ENCODE measurements around the gene ELAVL3.
"Not testable (repeated sequence)": the region's sequence is repeated elsewhere in the genome, so short reads cannot be mapped to it uniquely, and the experiment has no call there.

ELAVL3 gene

GRCh38 chr19:11456659-11457058, 24.2 kb downstream of the ELAVL3 start:
- H3K4me3 ChIP-seq (ENCODE audit: low read depth, low read length) = no peak overlapping the region
- no peaks in the 10 kb centered on the region for H3K27me3 ChIP-seq (ENCODE audit: control insufficient read depth, insufficient read depth, low read length)
- H2AFZ ChIP-seq = no peak overlapping the region
- H3K27ac ChIP-seq = no peak overlapping the region
- H3K4me1 ChIP-seq = no peaks in the 10 kb centered on the region
- H3K79me2 ChIP-seq = no peaks in the 10 kb centered on the region
- H3K36me3 ChIP-seq (ENCODE audit: control insufficient read depth, insufficient read depth, low read length) = no peaks in the 10 kb centered on the region
- no peaks in the 10 kb centered on the region for H3K9me3 ChIP-seq (ENCODE audit: control insufficient read depth, low read length)
- TF ChIP-seq, protein P1, sequence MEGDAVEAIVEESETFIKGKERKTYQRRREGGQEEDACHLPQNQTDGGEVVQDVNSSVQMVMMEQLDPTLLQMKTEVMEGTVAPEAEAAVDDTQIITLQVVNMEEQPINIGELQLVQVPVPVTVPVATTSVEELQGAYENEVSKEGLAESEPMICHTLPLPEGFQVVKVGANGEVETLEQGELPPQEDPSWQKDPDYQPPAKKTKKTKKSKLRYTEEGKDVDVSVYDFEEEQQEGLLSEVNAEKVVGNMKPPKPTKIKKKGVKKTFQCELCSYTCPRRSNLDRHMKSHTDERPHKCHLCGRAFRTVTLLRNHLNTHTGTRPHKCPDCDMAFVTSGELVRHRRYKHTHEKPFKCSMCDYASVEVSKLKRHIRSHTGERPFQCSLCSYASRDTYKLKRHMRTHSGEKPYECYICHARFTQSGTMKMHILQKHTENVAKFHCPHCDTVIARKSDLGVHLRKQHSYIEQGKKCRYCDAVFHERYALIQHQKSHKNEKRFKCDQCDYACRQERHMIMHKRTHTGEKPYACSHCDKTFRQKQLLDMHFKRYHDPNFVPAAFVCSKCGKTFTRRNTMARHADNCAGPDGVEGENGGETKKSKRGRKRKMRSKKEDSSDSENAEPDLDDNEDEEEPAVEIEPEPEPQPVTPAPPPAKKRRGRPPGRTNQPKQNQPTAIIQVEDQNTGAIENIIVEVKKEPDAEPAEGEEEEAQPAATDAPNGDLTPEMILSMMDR (IDR thresholded peaks at IDR 0.05) = no peak
- no peak overlapping the region for H3K9ac ChIP-seq
- H3K4me2 ChIP-seq (ENCODE audit: low read length) = no peak overlapping the region

DNA sequence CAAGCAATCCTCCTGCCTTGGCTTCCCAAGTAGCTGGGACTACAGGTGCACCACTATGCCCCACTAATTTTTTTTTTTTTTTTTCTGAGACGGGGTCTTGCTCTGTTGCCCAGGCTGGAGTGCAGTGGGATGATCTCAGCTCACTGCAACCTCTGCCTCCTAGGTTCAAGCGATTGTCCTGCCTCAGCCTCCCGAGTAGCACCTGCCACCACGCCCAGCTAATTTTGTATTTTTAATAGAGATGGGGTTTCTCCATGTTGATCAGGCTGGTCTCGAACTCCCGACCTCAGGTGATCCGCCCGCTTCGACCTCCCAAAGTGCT, 25.7 kb downstream of the ELAVL3 start:
- not testable (repeated sequence) for H3K9me3 ChIP-seq (ENCODE audit: control insufficient read depth, low read length); H3K4me2 ChIP-seq (ENCODE audit: low read length); H3K9ac ChIP-seq; H3K4me3 ChIP-seq (ENCODE audit: low read depth, low read length); H3K4me1 ChIP-seq; H3K27ac ChIP-seq; H3K79me2 ChIP-seq; H2AFZ ChIP-seq; H3K36me3 ChIP-seq (ENCODE audit: control insufficient read depth, insufficient read depth, low read length); H3K27me3 ChIP-seq (ENCODE audit: control insufficient read depth, insufficient read depth, low read length)

DNA sequence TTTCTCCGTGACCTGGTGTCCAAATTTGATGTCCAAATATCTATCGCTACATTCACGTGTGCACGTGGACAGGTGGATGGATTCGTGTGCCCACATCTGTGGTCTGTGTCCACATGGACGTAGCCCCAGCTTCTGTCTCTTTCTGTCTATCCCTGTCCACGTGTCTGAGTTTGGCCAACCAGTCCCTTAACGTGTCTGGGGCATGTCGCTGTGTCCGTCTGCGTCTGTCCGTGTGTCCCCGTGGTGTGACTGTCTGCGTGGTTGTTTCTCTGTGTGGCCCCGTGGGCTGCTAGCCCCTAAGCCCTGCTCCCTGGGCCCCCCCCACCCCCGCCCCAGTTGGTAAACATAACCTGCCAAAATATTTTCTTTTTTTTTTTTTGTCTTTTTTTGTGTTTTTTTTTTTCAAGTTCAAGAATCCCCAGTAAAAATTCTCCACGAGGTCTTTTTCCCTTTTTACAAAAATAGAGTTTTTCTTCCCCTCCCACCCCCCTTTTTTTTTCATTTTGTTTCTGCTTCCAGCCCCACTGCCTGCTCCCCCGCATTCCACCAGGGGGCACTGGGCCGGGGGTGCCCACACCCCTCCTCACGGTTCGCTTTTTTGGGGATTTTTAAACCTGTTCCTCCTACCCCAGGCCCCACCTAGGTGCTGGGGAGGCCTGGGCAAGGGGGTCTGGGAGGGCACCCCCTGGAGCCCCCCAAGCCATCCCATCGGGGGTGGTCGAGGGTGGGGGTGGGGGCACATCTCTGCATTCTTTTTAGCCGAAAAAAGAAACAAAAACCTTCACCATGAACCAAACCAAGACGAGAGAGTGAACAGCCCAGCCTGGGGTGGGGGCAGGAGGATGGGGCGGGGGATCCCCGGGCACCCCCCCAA, 27.1 kb downstream of the ELAVL3 start:
- no peak overlapping the region for H3K9ac ChIP-seq
- no peaks in the 10 kb centered on the region for H3K27me3 ChIP-seq (ENCODE audit: control insufficient read depth, insufficient read depth, low read length)
- no peaks in the 10 kb centered on the region for H3K9me3 ChIP-seq (ENCODE audit: control insufficient read depth, low read length)
- H3K4me2 ChIP-seq (ENCODE audit: low read length) = no peak overlapping the region
- H3K4me1 ChIP-seq = no peaks in the 10 kb centered on the region
- TF ChIP-seq, protein P1 (IDR thresholded peaks at IDR 0.05) = no peak
- H2AFZ ChIP-seq = no peak overlapping the region
- no peaks in the 10 kb centered on the region for H3K36me3 ChIP-seq (ENCODE audit: control insufficient read depth, insufficient read depth, low read length)
- no peak overlapping the region for H3K4me3 ChIP-seq (ENCODE audit: low read depth, low read length)
- H3K27ac ChIP-seq = no peak overlapping the region
- no peaks in the 10 kb centered on the region for H3K79me2 ChIP-seq

GRCh38 chr19:11452620-11453310, 28.1 kb downstream of the ELAVL3 start:
- Histone ChIP-seq H3K27me3 (ENCODE audit: control insufficient read depth, insufficient read depth, low read length) (no peaks in the 10 kb centered on the region), H3K9ac (no peak overlapping the region), H3K4me3 (ENCODE audit: low read depth, low read length) (no peak overlapping the region), H3K9me3 (ENCODE audit: control insufficient read depth, low read length) (no peaks in the 10 kb centered on the region), H3K27ac (no peak overlapping the region), H2AFZ (no peak overlapping the region), H3K4me1 (no peaks in the 10 kb centered on the region), H3K79me2 (no peaks in the 10 kb centered on the region), H3K36me3 (ENCODE audit: control insufficient read depth, insufficient read depth, low read length) (no peaks in the 10 kb centered on the region), H3K4me2 (ENCODE audit: low read length) (no peak overlapping the region)
- TF ChIP-seq, protein P1 (IDR thresholded peaks at IDR 0.05) = no peak

GRCh38 chr19:11451871-11452619, 28.8 kb downstream of the ELAVL3 start:
- no peak overlapping the region for H2AFZ ChIP-seq
- no peaks in the 10 kb centered on the region for H3K4me1 ChIP-seq
- H3K27me3 ChIP-seq (ENCODE audit: control insufficient read depth, insufficient read depth, low read length) = no peaks in the 10 kb centered on the region
- no peaks in the 10 kb centered on the region for H3K9me3 ChIP-seq (ENCODE audit: control insufficient read depth, low read length)
- H3K27ac ChIP-seq = no peak overlapping the region
- H3K9ac ChIP-seq = no peak overlapping the region
- H3K4me3 ChIP-seq (ENCODE audit: low read depth, low read length) = no peak overlapping the region
- no peaks in the 10 kb centered on the region for H3K79me2 ChIP-seq
- H3K4me2 ChIP-seq (ENCODE audit: low read length) = no peak overlapping the region
- H3K36me3 ChIP-seq (ENCODE audit: control insufficient read depth, insufficient read depth, low read length) = no peaks in the 10 kb centered on the region
- TF ChIP-seq, protein P1 (IDR thresholded peaks at IDR 0.05) = no peak

Data from parathyroid adenoma (tissue), 2 donors.